GM21360 (cell line): ENCODE measurements around the gene KCNC3.

ENCODE experiments used
- ATAC-seq: cut with Tn5 transposase; IDR thresholded peaks from one replicate; pipeline ENCODE4 v1.9.1; 2021; ENCODE audit warnings: mild to moderate bottlenecking, moderate library complexity; ENCODE audit not compliant: unreplicated experiment

The KCNC3 gene

GRCh38 chr19:50280074-50280473 is 49.1 kb downstream of the KCNC3 start:
- no peak for ATAC-seq

GRCh38 chr19:50277966-50278580 is 51.1 kb downstream of the KCNC3 start:
- no peak for ATAC-seq

GRCh38 chr19:50276370-50277063 is 52.7 kb downstream of the KCNC3 start:
- no peak for ATAC-seq

GRCh38 chr19:50275577-50276368 is 53.4 kb downstream of the KCNC3 start:
- ATAC-seq = no peak

GRCh38 chr19:50273821-50274220 is 55.4 kb downstream of the KCNC3 start:
- no peak for ATAC-seq

GRCh38 chr19:50272263-50272897 is 56.8 kb downstream of the KCNC3 start:
- no peak for ATAC-seq

GRCh38 chr19:50269653-50270052 is 59.5 kb downstream of the KCNC3 start:
- no peak for ATAC-seq

GRCh38 chr19:50268501-50268900 is 60.7 kb downstream of the KCNC3 start:
- ATAC-seq = no peak

GRCh38 chr19:50268041-50268440 is 61.1 kb downstream of the KCNC3 start:
- ATAC-seq = no peak

- no peak for ATAC-seq
Measured at GRCh38 chr19:50266896-50267295, 62.3 kb downstream of the KCNC3 start.

GRCh38 chr19:50266041-50266440 is 63.1 kb downstream of the KCNC3 start:
- ATAC-seq = no peak

GRCh38 chr19:50264483-50265186 is 64.5 kb downstream of the KCNC3 start:
- ATAC-seq = no peak

- ATAC-seq = no peak
Measured at GRCh38 chr19:50263176-50263575, 66.0 kb downstream of the KCNC3 start.
